Adipocyte (in vitro differentiated cells): ENCODE results near the gene KIAA1755.

ENCODE experiments used
- DNase-seq: peaks from one replicate; pipeline ENCODE4 v3.0.0-alpha.2; 2015; ENCODE audit warnings: low read depth
- H3K27me3 ChIP-seq: replicated peaks from 2 replicates; pipeline ENCODE4 v1.7.0; 2013; ENCODE audit warnings: mild to moderate bottlenecking, low read length, moderate library complexity; ENCODE audit not compliant: control insufficient read depth, insufficient read depth
- H3K36me3 ChIP-seq: 2 replicates; pipeline ENCODE4 v1.7.0; 2013; ENCODE audit warnings: low read length, mild to moderate bottlenecking, moderate library complexity; ENCODE audit not compliant: control insufficient read depth, insufficient read depth, severe bottlenecking
- H3K4me1 ChIP-seq: 2 replicates; pipeline ENCODE4 v1.7.0; 2013; ENCODE audit warnings: mild to moderate bottlenecking, low read length, moderate library complexity; ENCODE audit not compliant: control insufficient read depth, insufficient read depth
- H3K4me3 ChIP-seq: 2 replicates; pipeline ENCODE4 v1.7.0; 2013; ENCODE audit warnings: mild to moderate bottlenecking, low read length, moderate library complexity
- H3K9ac ChIP-seq: 2 replicates; pipeline ENCODE4 v1.7.0; 2013; ENCODE audit warnings: mild to moderate bottlenecking, low read length, moderate library complexity
- H3K9me3 ChIP-seq: 2 replicates; pipeline ENCODE4 v1.7.0; 2013; ENCODE audit warnings: mild to moderate bottlenecking, low read length, moderate library complexity; ENCODE audit not compliant: control insufficient read depth

KIAA1755 gene

GRCh38 chr20:38205001-38205400 lies 55.5 kb downstream of the KIAA1755 start:
- Histone ChIP-seq H3K36me3 (no peaks in the 10 kb centered on the region), H3K9ac (no peak overlapping the region), H3K9me3 (no peaks in the 10 kb centered on the region), H3K27me3 (no peaks in the 10 kb centered on the region), H3K4me1 (peaks cover 7% of the 10 kb centered on the region), H3K4me3 (no peak overlapping the region)
- no peak for DNase-seq

GRCh38 chr20:38203981-38204357 lies 56.6 kb downstream of the KIAA1755 start:
- Histone ChIP-seq H3K4me1 (peaks cover 3% of the 10 kb centered on the region), H3K27me3 (no peaks in the 10 kb centered on the region), H3K36me3 (no peaks in the 10 kb centered on the region), H3K4me3 (no peak overlapping the region), H3K9me3 (no peaks in the 10 kb centered on the region), H3K9ac (no peak overlapping the region)
- DNase-seq = no peak

- H3K27me3 ChIP-seq = no peaks in the 10 kb centered on the region
- H3K9me3 ChIP-seq = no peaks in the 10 kb centered on the region
- no peak overlapping the region for H3K4me3 ChIP-seq
- H3K4me1 ChIP-seq = peaks cover 4% of the 10 kb centered on the region
- no peak for DNase-seq
- no peaks in the 10 kb centered on the region for H3K36me3 ChIP-seq
- no peak overlapping the region for H3K9ac ChIP-seq
Measured at GRCh38 chr20:38203337-38203980, 57.1 kb downstream of the KIAA1755 start.

DNA sequence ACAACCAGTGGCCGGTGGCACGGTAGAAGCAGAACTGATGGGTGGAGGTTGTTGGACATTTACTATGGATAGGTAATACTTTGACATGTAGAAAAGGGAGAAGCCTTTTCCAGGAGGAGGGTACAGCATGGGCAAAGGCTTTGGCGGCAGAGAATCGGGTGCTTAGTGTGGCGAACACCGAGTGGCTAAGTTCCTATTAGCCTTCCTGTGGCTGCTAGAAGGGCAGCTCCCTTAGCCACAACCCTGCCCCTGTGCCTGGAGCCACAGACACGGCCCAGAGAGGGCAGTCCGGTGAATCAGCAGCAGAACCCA lies 57.6 kb downstream of the KIAA1755 start:
- H3K4me1 ChIP-seq = peaks cover 9% of the 10 kb centered on the region
- no peaks in the 10 kb centered on the region for H3K9me3 ChIP-seq
- no peak overlapping the region for H3K9ac ChIP-seq
- no peaks in the 10 kb centered on the region for H3K27me3 ChIP-seq
- no peak overlapping the region for H3K4me3 ChIP-seq
- no peak for DNase-seq
- H3K36me3 ChIP-seq = no peaks in the 10 kb centered on the region

DNA sequence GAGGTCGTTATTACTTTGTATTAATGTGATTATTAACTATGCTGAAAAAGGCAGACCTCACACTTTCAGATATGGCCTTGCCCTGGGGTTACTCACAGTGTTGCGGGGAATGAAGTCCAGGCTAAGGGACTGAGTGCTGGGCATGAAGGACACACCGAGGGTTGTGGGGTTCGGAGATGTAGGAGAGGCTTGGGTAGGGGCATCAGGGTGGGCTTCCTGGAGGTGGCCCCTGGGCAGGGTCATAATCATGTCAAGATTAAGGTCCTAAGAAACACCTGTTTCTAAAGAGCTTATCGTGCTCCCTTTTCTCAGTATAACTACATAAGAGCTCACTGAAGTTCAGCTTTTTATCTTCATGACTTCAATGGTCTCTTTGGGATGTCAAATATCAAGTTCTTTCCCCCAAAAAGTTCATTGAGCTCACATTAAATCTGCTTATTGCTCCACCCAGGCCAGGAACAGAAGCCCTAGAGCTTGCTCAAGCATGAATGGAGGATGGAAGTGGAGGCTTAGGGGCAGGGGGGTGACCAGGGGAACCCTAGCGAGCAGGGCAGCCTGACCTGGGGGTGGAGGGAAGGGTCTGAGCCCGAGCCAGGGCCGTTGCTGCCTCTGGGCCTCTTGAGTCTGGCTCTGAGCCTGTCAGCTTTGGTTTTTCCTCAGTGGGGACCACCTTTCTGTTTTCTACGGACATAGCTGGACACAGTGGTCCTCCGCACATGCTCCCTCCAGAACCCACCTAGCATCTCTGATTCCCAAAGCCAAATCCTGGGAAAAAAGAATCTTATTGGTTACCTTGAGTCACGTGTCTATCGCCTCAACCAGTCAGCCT lies 58.2 kb downstream of the KIAA1755 start:
- H3K9me3 ChIP-seq = no peaks in the 10 kb centered on the region
- no peak overlapping the region for H3K4me3 ChIP-seq
- H3K9ac ChIP-seq = no peak overlapping the region
- H3K4me1 ChIP-seq = peaks cover 14% of the 10 kb centered on the region
- no peak for DNase-seq
- no peaks in the 10 kb centered on the region for H3K27me3 ChIP-seq
- no peaks in the 10 kb centered on the region for H3K36me3 ChIP-seq

GRCh38 chr20:38201356-38201755 lies 59.2 kb downstream of the KIAA1755 start:
- H3K36me3 ChIP-seq = no peaks in the 10 kb centered on the region
- no peak overlapping the region for H3K9ac ChIP-seq
- no peaks in the 10 kb centered on the region for H3K9me3 ChIP-seq
- H3K4me3 ChIP-seq = no peak overlapping the region
- DNase-seq = peak; percentile 63
- H3K27me3 ChIP-seq = no peaks in the 10 kb centered on the region
- H3K4me1 ChIP-seq = peaks cover 22% of the 10 kb centered on the region

GRCh38 chr20:38200646-38201045 lies 59.9 kb downstream of the KIAA1755 start:
- Histone ChIP-seq H3K9ac (no peak overlapping the region), H3K36me3 (no peaks in the 10 kb centered on the region), H3K27me3 (no peaks in the 10 kb centered on the region), H3K4me3 (no peak overlapping the region), H3K4me1 (peaks cover 29% of the 10 kb centered on the region), H3K9me3 (no peaks in the 10 kb centered on the region)
- no peak for DNase-seq

GRCh38 chr20:38199501-38200390 lies 60.8 kb downstream of the KIAA1755 start:
- Histone ChIP-seq H3K4me1 (peaks cover 29% of the 10 kb centered on the region), H3K27me3 (peaks cover 7% of the 10 kb centered on the region), H3K9me3 (no peaks in the 10 kb centered on the region), H3K36me3 (no peaks in the 10 kb centered on the region), H3K9ac (no peak overlapping the region), H3K4me3 (no peak overlapping the region)
- DNase-seq = no peak

GRCh38 chr20:38198238-38198861 lies 62.2 kb downstream of the KIAA1755 start:
- Histone ChIP-seq H3K9ac (no peak overlapping the region), H3K9me3 (no peaks in the 10 kb centered on the region)
- DNase-seq = no peak

GRCh38 chr20:38197619-38198018 lies 62.9 kb downstream of the KIAA1755 start:
- H3K4me1 ChIP-seq = peaks cover 29% of the 10 kb centered on the region
- peaks cover 11% of the 10 kb centered on the region for H3K27me3 ChIP-seq
- H3K4me3 ChIP-seq = no peak overlapping the region
- H3K9me3 ChIP-seq = no peaks in the 10 kb centered on the region
- no peaks in the 10 kb centered on the region for H3K36me3 ChIP-seq
- no peak for DNase-seq
- no peak overlapping the region for H3K9ac ChIP-seq

More at GRCh38 chr20:38198238-38198861, 62.2 kb downstream of the KIAA1755 start:
- H3K36me3 ChIP-seq = no peaks in the 10 kb centered on the region
- peaks cover 11% of the 10 kb centered on the region for H3K27me3 ChIP-seq
- no peak overlapping the region for H3K4me3 ChIP-seq
- H3K4me1 ChIP-seq = peaks cover 29% of the 10 kb centered on the region

GRCh38 chr20:38197217-38197616 lies 63.3 kb downstream of the KIAA1755 start:
- Histone ChIP-seq H3K4me3 (no peak overlapping the region), H3K27me3 (peaks cover 11% of the 10 kb centered on the region), H3K4me1 (peaks cover 29% of the 10 kb centered on the region), H3K9ac (no peak overlapping the region), H3K36me3 (no peaks in the 10 kb centered on the region), H3K9me3 (no peaks in the 10 kb centered on the region)
- DNase-seq = no peak
